H1 (cell line): ENCODE measurements around the gene ELMO1. TPM values are rescaled to one million over a fixed set of nuclear protein-coding genes. Genes with fewer than 3 reads are reported as not detected.

Source experiments
- CBX5 ChIP-seq: fragments of 300-800, 300-1000 bp; sonication (generic); IDR thresholded peaks from 2 replicates; pipeline ENCODE4 v1.7.1; 2016; ENCODE audit warnings: antibody characterized with exemption, low read length, low read depth
- PHF8 ChIP-seq: fragments of 200-600 bp; sonication (generic); conservative IDR thresholded peaks from 2 replicates; pipeline ENCODE4 v1.7.1; 2012; ENCODE audit warnings: low read depth, mild to moderate bottlenecking, inconsistent platforms, low read length, moderate library complexity
- polyA plus RNA-seq, 7 experiments: library from polyadenylated mRNA; depleted of rRNA in 3 of 7; stranded (reverse) in 5 of 7; unstranded in 2 of 7; fragments of >200 nt in 5 of 7; fragments of 200-250 nt in 2 of 7; gene quantifications; 1 replicate in 5 of 7; 2 replicates in 1 of 7; 4 replicates in 1 of 7; pipeline versions ENCODE4 v1.2.1 to v1.2.3, GENCODE V29; 2011 to 2013; ENCODE audit warnings: missing spikeins in 2 of 7, mixed read lengths in 2 of 7
- total RNA-seq: library from RNA; stranded (reverse); fragmentation: NEBNext Ultra II Directional; extraction: Animal tissue kit (Norgen Biotek cat#: 25700); gene quantifications from 2 replicates; pipeline ENCODE4 v1.2.1, GENCODE V29; 2021

The ELMO1 gene
- total and polyA plus RNA-seq, 2 of the 8 experiments (the other 6 are each of a cell fraction or from before 2014, with no cell fraction given), result 18.4 to 21.0 TPM

DNA sequence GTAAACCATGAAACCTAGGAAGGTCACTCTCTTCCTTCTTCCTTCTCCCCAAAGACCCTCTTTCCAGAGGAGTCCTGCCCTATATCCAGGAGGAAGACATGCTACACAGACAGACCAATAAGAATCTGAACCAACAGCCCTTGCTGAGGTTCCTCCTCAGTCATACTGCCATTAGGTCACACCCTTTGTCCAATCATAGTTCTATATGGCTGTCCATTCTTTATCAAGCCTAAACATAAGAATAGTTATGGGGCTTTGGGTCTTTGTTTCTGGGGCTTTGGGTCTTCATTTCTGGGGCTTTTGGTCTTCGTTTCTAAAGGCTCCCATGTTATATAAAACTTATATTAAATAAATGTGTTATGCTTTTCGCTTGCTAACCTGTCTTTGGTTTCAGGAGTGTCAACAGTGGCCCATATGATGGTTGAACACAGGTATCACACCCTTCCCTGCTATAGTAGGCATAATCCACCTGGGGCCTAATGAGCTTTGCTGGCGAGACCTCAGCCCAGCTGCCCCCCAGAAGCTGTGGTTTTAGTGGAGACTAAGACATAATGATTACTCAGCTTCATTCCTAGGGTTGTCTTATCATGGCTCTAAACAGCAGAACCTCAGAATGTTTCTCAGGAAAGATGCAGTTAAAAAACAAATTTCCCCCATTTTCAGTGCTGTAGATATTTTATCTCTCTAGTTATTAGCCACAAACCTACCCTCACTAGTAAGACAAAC, 91.6 kb downstream of the ELMO1 start (continued):
- TF ChIP-seq PHF8, result no peak
- TF ChIP-seq CBX5, result no peak
